CD4-positive, alpha-beta T cell treated with Interferon alpha-2 for 1 hour (primary cell): ENCODE measurements around the gene VASH1.

ENCODE experiments used
- DNase-seq, 2 donors: peaks; one replicate each; pipeline ENCODE4 v3.0.0-alpha.2; 2020 to 2022

The VASH1 gene

GRCh38 chr14:76772300-76773187 lies 11.3 kb downstream of the VASH1 start:
- no peak for DNase-seq

GRCh38 chr14:76773188-76773885 lies 12.1 kb downstream of the VASH1 start:
- peak; percentile 25 to 70 for DNase-seq

- DNase-seq, result no peak
Observed at GRCh38 chr14:76773956-76774820, 12.9 kb downstream of the VASH1 start.

GRCh38 chr14:76774821-76775694 lies 13.8 kb downstream of the VASH1 start:
- no peak for DNase-seq

- no peak for DNase-seq
Observed at GRCh38 chr14:76775695-76776427, 14.6 kb downstream of the VASH1 start.

- no peak for DNase-seq
Observed at GRCh38 chr14:76776428-76777251, 15.4 kb downstream of the VASH1 start.

GRCh38 chr14:76777721-76778120 lies 16.5 kb downstream of the VASH1 start:
- DNase-seq, result no peak

GRCh38 chr14:76778546-76779215 lies 17.4 kb downstream of the VASH1 start:
- no peak for DNase-seq

GRCh38 chr14:76779221-76780057 lies 18.2 kb downstream of the VASH1 start:
- DNase-seq, result no peak

GRCh38 chr14:76780058-76780345 lies 18.7 kb downstream of the VASH1 start:
- no peak for DNase-seq

- DNase-seq, result no peak
Observed at GRCh38 chr14:76780360-76780759, 19.1 kb downstream of the VASH1 start.

- DNase-seq, result no peak
Observed at GRCh38 chr14:76780875-76781647, 19.8 kb downstream of the VASH1 start.

GRCh38 chr14:76781648-76782051 lies 20.4 kb downstream of the VASH1 start:
- DNase-seq, result no peak

- no peak for DNase-seq
Observed at GRCh38 chr14:76782115-76782884, 21.0 kb downstream of the VASH1 start.

- DNase-seq, result peak in 1 of 2 donors; percentile 36
Observed at GRCh38 chr14:76782885-76783566, 21.8 kb downstream of the VASH1 start.

GRCh38 chr14:76784266-76784874 lies 23.1 kb downstream of the VASH1 start:
- DNase-seq, result no peak
